ENCODE measurements around the gene SPAG5.
"Not testable (repeated sequence)": the region's sequence is repeated elsewhere in the genome, so short reads cannot be mapped to it uniquely, and the experiment has no call there.

SPAG5 gene

DNA sequence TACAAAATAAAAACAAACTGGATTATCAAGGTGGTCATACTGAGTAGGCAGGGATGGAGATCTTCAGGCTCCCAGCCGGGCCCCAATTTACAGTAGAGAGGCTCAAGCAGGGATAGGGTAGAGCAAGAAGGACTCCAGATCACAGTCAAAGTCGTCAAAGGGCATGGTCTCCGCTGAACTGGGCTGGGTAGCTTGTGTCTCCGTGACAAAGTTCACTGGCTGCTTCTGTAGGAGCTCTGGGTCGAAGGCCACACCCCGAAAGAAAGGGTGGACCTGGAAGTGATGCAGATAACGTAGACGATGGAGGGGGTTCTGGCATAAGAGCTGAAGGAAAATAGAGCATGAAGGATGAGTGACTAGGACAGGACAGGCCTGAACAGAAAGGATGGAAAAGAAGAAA lies 11.6 kb upstream of the SPAG5 start:
- in situ Hi-C loops (cut with MboI; ENCODE audit: low sequenced_read_pairs), result no loop called here

DNA sequence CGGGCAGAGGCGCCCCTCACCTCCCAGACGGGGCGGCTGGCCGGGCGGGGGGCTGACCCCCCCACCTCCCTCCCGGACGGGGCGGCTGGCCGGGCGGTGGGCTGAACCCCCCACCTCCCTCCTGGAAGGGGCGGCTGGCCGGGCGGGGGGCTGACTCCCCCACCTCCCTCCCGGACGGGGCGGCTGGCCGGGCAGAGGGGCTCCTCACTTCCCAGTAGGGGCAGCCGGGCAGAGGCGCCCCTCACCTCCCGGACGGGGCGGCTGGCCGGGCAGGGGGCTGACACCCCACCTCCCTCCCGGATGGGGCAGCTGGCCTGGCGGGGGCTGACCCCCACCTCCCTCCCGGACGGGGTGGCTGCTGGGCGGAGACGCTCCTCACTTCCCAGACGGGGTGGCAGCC lies 5.2 kb upstream of the SPAG5 start:
- in situ Hi-C loops (cut with MboI; ENCODE audit: low sequenced_read_pairs), result not testable (repeated sequence)

DNA sequence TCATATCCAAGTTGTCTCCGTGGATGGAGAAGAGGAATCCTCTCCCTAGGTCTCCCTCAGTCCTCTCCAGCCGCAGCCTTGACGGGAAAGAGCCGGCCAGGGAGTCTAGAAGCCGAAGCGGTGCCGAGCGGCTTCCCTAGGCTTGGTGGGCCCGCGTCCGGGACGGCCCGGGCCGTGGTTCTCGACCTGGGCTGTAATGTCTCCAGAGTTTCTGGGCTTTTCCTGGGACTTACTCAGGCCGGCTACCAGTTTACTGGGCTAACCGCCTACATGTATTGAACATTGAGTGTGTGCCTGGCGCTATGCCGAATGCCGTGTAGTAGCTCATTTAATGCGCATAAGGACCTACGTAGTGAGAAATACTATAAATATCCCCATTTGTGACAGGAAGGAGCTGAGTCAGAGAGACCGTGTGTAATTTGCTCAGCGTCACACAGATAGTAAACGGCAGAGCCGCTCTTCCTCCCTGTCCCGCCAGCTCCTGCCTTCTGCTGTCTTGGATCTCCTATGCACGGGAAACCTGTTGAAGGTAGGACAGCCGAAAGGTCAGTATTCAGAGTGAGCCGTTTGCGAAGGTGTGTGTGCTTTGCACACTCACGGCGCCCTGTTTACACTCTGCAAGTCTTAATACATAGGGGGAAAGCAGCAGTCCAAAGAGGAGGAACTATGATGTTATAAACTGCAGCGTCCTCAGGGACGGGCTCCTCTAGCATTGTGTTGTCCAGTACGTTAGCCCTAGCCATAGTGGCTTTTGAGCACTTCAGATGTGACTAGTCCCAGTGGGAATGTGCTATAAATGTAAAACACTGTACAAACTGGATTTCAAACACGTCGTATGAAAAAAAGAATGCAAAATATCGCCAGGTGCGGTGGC lies 723 bp upstream of the SPAG5 start:
- in situ Hi-C loops (cut with MboI; ENCODE audit: low sequenced_read_pairs), result no loop called here

DNA sequence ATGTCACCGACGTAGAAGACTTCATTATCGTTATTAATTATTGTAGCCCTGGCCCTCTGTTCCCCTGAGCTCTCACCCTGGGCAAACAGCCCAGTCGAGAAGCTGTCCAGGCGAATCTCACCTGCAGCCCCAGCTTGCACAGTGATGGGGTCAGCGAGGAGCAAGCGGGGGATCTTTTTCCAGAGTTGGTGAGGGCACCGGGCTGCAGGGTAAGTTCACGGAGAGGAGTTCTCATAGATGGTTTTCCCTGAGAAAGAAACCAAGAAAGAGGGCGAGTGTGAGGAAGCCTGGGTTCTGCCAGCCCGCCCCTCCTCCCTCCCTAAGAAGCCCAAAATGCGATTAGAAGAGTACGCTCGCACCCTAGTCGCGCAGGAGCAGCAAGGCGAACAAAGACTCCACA lies 436 bp downstream of the SPAG5 start:
- in situ Hi-C loops (cut with MboI; ENCODE audit: low sequenced_read_pairs), result no loop called here

DNA sequence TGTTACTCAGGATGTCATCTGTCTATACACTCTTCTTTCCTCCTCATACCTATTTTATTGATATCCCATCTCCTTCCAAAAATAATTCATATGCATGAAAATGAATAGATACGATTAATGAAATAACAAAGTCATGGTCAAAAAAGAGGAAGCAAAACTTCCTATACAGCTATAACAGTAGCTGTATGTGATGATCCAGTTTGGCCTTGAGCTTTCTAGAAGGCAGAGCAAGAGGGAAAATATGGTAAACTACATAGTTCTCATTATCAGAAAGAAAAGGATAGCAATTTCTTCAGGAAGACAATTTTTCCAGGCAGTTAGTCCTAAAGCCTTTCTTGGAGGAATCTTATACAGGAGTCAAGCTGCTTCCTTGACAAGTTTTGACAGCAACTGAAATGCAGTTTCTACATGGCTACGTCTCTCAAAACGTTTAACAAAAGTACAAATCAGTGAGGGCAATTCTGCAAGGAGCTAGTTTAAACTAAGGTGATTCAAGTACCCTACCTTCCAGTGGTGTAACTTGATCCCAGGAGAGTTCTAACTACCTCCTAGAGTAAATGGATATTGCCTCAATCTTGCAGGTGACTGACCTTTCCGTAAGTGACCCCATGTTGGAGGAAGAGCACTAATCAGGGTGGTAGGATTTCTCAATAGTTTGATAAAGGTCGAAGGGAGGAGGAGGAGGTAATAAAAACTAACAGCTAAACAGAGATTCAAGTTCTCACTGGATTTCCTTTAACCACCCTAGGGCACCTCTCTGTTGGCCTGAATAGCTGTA lies 1.0 kb downstream of the SPAG5 start:
- in situ Hi-C loops (cut with MboI; ENCODE audit: low sequenced_read_pairs), result no loop called here

DNA sequence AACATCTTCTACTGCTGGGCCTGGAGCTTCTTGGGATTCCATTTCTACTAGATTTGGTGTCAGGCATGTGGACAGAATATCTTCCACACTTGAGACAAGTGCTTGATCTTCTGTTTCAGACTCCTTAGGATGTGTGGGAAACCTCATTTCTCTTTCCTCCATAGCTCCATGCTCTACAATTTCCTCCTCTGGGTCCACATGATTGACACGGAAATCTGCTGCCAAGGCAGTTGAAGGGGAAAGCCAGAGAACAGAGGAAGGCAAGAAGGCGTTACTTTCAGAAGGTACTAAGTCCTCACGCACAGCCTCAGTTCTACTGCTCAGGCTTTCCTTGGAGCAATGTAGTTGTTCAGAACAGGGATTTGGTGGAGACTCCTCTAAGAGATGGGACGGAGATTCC lies 6.6 kb downstream of the SPAG5 start:
- in situ Hi-C loops (cut with MboI; ENCODE audit: low sequenced_read_pairs), result no loop called here

DNA sequence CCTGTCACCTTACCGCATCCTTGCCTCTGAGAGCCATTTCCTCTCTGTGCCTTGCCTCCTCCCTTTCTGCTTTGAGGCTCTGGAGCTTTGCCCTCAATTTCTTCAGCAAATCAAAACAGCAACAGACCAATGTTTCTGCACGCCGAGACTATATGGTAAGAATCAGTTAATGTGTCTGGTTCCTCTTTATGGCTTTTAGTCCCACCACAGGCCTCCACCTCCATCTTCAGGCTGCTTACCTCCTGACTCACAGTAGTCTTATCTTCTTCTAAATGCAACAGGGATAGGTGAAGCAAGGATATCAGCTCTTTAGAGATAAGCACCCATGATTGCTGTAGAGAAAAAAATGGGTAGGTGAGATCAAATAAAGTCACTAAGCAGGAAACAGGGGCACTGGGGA lies 13.0 kb downstream of the SPAG5 start:
- in situ Hi-C loops (cut with MboI; ENCODE audit: low sequenced_read_pairs), result no loop called here

DNA sequence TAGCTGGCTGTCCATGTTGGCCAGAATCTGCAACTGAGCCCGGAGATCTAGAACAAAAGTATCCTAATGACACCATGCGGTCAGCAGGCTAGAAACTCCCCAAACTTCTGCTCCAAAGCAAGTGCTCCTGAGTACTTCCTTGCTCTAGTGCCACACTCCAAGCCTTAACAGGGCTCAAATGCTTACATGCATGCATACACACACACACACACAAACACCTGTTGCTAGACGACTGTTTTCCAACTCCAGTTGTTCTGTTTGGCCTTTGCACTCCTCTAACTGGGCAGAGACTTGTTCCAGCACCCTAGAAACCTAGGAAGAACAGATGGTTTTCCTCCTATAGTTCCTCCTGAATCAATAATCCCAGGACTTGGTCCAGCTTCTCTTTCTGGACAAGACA lies 14.4 kb downstream of the SPAG5 start:
- in situ Hi-C loops (cut with MboI; ENCODE audit: low sequenced_read_pairs), result no loop called here

DNA sequence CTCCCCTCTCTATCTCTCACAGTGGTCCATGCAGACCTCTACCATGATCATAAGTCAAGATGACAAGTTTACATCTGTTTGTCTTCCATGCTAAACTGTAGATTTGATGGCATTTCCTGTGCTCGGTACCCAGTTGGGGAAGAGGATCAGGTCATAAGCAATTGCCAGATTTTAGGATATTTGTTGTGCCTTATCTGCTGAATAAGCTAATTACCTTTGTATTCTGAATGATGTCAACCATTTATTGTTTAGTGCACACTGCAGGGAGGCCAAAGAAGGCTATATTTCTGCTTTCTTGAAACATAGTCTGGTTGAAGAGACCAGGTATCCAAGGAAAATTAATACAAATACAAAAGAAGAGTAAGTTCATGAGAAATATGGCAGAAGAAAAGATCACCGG lies 16.3 kb downstream of the SPAG5 start:
- in situ Hi-C loops (cut with MboI; ENCODE audit: low sequenced_read_pairs), result no loop called here

DNA sequence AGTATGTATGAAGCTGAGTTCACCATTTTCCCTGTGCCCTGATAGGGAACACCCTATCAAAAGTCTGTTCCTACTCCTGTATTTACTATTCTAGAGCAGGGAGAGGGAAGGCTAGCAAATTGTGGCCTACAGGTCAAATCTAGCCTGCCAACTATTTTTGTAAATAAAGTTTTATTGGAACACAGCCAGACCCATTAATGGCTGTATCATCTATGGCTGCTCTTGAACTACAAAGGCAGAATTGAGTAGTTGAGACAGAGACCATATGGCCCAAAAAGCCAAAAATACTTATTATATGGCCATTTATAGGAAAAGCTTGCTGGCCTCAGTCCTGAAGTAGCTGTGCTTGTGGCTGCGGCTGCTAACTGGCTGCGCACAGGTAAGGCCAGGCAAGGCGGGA lies 17.9 kb downstream of the SPAG5 start:
- in situ Hi-C loops (cut with MboI; ENCODE audit: low sequenced_read_pairs), result no loop called here

DNA sequence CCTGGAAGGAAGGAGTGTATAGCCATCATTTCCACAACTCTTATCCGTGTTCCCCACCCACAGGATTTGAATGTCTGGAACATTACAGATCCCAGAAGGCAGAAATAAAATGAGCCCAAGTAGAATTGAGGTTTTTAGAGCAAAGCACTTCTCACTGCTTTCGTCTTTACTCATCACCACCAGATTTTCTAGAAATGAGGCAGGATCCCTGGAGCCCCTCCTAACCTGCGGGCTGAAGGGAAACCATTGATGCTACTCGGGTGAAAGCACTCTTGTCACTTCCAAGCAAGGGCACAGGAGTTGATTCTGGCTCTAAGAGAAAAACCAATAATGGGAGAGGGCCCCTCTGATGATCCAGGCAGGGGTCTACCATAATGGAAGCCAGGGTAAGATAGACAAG lies 19.3 kb downstream of the SPAG5 start:
- in situ Hi-C loops (cut with MboI; ENCODE audit: low sequenced_read_pairs), result no loop called here

DNA sequence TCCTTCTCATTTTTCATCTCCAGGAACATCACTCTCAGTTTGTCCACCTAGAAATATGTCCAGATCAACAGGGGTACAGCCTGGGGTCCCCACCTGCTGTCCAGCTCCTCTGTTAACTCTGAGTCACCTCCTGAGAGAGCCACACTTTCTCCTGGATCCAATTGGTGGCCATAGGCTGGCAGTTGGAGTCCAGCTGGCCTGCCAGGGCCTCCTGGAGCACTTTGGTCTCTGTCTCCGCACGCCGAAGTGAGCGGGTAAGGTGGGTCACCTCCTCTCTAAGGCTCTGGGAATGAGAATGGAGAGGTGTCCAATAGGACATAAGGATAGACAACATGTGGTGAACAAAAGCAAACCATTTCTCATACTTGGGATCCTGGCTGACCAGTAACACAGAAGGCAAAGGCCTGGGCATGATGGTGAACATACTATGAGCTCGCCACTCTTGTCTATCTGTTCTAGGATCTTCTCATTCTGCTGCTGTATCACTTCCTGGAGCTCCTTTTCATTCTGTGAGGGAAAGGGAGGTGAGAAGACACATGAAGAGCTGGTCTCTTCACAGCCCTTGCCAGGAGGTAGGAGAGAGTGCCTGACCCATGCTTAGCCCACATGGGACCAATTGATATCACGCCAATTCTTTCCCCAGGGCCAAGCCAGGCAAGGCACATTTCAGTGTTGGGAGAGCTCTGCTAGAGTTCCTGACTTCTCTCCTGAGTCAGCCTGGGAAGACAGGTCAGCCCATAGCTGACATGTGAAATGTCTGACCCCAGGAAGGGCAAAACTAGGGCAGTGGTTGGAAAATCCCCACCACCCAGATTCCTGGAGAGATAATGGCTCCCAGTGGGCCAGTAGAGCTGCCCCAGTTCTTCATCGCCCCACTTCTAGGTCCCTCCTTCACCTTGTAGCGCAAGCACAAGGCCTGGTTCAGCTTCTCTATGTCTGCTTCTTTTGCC lies 20.3 kb downstream of the SPAG5 start:
- in situ Hi-C loops (cut with MboI; ENCODE audit: low sequenced_read_pairs), result no loop called here

DNA sequence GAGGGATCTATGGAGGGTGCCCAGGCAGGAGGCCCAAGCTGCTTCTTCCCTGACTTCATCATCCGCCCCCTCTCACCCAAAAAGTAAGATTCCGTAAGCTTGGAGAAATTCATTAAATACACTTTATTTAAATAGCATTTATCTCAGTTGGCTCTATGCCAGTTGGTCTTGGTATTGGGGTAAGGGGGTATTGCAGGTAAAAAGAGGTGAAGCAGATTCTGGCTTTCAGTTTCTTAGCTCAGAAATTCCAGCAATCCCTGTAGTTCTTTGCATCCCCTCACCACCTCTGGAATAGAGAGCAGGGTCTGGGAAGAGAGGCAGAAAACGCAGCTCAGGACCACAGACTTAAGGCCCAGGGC lies 21.4 kb downstream of the SPAG5 start:
- in situ Hi-C loops (cut with MboI; ENCODE audit: low sequenced_read_pairs), result no loop called here

DNA sequence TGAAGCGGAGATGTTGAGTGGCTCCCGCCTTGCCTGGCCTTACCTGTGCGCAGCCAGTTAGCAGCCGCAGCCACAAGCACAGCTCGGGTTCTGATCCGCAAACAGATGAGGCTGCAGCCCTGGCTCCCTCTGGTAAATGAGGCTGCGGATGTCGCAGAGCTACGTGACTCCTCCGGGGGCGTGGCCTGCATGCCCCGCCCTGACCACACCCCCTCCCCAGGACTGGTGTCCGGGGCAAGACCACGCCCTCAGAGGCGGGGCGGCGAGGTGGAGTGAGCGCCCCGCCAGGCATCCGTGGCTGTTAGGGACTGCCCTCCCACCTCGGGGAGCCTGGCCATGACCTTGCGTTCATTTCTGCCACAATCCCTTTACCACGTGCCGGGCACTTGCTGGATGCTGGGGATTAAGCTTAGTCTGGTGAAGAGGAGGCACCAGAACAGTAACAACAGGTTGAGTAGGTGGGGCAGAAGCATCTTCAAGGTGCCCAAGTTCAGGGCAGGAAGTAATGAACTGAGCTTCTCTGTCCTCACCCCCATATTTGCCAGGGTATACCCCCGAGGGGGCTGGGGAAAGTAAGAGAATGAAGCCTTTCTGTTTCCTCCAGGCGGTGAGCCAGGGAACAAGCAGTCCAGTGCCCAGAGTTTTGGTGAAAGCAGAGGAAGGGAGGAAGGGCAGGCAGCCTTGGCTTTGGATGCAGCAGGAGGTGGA lies 21.9 kb downstream of the SPAG5 start, which contains the start of gene ALDOC:
TSS of gene ALDOC (minus strand) at position 138 of the 708 bp plus-strand sequence. CDS start 1,363 bp downstream, outside the sequence.
- in situ Hi-C loops (cut with MboI; ENCODE audit: low sequenced_read_pairs), result no loop called here

DNA sequence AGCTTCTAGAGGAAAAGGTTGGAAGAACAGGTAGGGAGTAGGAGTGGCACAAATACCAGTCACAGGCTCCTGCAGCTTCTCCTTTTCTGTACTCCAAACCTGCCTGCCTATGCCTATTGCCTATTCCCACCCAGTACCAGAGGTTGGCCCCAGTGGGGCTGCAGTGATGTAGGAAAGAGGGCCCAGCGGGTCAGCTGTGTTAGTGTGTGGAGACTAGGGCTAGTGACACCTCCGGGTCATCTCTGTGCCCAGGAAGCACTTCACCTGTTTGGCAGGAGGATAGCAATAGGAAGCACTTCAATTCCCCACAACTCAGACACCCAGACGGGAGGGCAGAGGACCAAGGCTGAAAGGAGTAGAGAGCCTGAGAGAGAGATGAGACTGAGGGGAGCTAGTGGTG lies 22.8 kb downstream of the SPAG5 start:
- in situ Hi-C loops (cut with MboI; ENCODE audit: low sequenced_read_pairs), result not testable (repeated sequence)

DNA sequence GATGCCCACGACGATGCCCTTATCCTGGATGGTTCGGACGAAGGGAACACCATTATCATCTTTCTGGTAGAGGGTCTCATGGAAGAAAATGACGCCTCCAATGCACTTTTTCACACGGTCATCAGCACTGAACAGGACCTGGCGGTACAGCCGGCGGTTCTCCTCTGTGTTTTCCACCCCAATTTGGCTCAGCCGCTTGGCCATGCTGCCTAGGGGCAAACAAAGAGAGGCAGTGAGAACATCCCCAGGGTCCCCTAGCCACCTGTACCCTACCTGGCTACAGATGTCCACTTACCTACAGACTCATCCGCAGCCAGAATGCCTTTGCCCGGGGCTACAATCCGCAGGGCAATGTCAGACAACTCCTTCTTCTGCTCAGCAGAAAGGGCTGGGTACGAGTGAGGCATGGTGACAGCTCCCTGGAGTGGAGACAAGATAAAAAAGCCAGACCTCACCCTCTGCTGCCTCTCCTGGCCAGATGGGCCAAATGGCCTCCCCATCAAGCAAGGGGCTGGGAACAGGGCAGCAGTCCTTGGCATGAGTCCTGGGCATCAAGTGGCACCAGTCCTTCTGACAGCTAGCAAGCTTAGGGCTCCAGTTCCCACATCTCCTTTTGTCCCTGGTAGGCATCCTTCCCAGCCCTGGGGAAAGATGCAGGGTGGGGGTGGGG lies 23.6 kb downstream of the SPAG5 start:
- in situ Hi-C loops (cut with MboI; ENCODE audit: low sequenced_read_pairs), result no loop called here

DNA sequence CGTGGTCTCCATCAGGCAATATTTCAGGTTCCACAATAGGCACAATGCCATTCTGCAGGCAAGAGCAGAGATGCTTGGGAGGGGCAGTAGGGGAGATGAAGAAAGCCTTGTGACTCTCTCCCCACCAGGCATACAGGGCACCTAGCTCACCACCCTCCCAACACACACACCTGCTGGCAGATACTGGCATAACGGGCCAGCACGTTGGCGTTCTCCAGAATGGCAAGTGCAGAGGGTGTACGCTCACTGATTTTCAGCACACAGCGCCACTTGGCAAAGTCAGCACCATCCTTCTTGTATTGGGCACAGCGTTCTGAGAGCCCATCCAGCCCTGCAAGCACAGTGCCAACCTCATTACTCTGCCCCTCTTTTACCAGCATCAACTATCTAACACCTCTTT lies 24.3 kb downstream of the SPAG5 start:
- in situ Hi-C loops (cut with MboI; ENCODE audit: low sequenced_read_pairs), result no loop called here

DNA sequence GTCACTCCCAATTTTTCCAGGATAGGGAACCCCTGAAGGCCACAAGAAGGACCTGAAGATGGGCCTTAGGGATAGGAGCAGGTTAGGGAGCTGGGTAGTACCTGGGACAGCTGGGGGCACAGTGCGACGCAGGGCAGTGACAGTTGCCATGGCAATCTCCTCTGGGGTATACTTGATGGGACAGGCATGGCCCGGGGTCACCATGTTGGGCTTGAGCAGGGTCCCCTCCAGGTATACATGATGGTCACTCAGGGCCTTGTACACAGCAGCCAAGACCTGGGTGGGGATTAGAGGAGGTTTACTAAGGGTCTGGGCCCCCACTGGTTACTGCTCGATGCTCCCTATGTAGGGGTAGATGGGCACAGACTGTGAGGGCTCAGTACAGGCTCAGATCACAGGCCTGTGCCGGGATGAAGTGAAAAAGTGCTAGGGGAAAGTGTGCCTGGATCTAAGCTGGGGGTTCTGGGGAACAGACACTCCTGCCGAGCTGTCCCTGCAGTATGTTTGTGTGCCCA lies 24.8 kb downstream of the SPAG5 start:
- in situ Hi-C loops (cut with MboI; ENCODE audit: low sequenced_read_pairs), result no loop called here

DNA sequence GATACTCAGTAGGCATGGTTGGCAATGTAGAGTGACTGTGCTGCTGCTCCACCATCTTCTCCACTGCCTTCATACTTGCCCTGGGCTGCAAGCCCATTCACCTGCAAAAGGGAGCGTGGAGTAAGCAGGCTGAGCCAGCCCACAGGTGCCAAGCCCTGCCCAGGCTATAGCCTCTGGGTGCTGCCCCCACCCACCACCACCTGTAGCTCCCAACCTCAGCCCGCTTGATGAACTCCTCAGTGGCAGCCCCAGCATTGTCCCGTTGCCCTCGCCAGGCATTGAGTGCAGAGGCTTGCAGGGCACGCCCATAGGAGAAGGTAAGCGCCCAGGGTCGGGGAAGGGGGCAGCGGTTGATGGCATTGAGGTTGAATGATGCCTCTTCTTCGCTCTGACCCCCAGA lies 25.3 kb downstream of the SPAG5 start:
- in situ Hi-C loops (cut with MboI; ENCODE audit: low sequenced_read_pairs), result no loop called here

DNA sequence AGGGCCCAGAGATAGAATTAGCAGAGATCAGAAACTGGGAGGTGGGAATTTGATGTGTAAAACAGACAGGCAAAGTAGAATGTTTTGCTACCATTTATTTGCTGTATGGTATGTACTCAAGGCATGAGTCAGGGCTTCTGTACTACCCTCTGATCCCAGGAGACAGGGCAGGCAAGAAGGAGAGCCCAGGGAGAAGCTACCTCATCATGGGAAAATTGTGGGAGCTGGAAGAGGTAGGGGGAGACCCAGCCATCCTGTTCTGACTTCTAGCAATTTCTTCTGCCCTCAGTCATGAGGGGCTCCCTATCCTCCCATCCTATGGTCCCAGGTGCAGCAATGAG lies 25.8 kb downstream of the SPAG5 start:
- in situ Hi-C loops (cut with MboI; ENCODE audit: low sequenced_read_pairs), result no loop called here
